ENCODE results near the gene LCN10. TPM values are rescaled to one million over a fixed set of nuclear protein-coding genes. Genes with fewer than 3 reads are reported as not detected.

LCN10 gene
- total and polyA plus RNA-seq, 9 of the 15 experiments (the other 6 are each of a cell fraction or from before 2014, with no cell fraction given) = 0.10 to 0.21 (median 0.14) TPM; not detected in 6

DNA sequence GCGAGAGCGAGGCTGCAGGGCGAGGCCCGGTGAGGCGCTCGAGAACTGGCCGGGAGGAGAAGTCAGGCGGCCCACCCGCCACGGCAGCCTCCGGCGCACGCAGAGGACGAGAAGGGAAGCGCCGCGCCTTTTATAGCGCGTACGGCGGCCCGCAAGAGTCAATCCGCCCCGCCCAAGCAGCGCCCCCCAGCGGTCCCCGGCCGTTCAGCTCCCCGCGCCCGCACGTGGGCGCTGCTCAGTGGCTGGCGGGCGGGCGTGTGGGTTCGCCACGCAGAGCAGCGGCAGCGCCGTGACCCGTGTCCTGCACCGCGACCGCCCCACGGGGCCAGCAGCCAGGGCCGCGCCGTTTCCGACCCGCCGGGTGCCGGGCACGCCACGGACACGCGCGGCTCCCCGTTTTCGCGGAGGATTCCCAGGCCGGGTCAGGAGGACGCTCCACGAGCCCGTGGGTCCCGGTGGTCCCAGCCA lies 14.6 kb downstream of the LCN10 start (continued):
- TF ChIP-seq, protein P1, sequence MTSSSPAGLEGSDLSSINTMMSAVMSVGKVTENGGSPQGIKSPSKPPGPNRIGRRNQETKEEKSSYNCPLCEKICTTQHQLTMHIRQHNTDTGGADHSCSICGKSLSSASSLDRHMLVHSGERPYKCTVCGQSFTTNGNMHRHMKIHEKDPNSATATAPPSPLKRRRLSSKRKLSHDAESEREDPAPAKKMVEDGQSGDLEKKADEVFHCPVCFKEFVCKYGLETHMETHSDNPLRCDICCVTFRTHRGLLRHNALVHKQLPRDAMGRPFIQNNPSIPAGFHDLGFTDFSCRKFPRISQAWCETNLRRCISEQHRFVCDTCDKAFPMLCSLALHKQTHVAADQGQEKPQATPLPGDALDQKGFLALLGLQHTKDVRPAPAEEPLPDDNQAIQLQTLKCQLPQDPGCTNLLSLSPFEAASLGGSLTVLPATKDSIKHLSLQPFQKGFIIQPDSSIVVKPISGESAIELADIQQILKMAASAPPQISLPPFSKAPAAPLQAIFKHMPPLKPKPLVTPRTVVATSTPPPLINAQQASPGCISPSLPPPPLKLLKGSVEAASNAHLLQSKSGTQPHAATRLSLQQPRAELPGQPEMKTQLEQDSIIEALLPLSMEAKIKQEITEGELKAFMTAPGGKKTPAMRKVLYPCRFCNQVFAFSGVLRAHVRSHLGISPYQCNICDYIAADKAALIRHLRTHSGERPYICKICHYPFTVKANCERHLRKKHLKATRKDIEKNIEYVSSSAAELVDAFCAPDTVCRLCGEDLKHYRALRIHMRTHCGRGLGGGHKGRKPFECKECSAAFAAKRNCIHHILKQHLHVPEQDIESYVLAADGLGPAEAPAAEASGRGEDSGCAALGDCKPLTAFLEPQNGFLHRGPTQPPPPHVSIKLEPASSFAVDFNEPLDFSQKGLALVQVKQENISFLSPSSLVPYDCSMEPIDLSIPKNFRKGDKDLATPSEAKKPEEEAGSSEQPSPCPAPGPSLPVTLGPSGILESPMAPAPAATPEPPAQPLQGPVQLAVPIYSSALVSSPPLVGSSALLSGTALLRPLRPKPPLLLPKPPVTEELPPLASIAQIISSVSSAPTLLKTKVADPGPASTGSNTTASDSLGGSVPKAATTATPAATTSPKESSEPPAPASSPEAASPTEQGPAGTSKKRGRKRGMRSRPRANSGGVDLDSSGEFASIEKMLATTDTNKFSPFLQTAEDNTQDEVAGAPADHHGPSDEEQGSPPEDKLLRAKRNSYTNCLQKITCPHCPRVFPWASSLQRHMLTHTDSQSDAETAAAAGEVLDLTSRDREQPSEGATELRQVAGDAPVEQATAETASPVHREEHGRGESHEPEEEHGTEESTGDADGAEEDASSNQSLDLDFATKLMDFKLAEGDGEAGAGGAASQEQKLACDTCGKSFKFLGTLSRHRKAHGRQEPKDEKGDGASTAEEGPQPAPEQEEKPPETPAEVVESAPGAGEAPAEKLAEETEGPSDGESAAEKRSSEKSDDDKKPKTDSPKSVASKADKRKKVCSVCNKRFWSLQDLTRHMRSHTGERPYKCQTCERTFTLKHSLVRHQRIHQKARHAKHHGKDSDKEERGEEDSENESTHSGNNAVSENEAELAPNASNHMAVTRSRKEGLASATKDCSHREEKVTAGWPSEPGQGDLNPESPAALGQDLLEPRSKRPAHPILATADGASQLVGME (CRISPR knock-in tag; IDR thresholded peaks at IDR 0.05) = peak; percentile 68; the same call in 1 of the 2 replicates
- TF ChIP-seq TEAD1 (CRISPR knock-in tag; IDR thresholded peaks at IDR 0.05) = peak; percentile 50 to 73; a peak in 2 of 4 replicates
- TF ChIP-seq NR2C2 (CRISPR knock-in tag; IDR thresholded peaks at IDR 0.05) = peak; percentile 79
- TF ChIP-seq NR2C2 (tag; IDR thresholded peaks at IDR 0.05) = peak; percentile 53
- TF ChIP-seq KLF6 (CRISPR knock-in tag; IDR thresholded peaks at IDR 0.05; ENCODE audit: borderline replicate concordance) = peak; percentile 96
- TF ChIP-seq ZNF212 (CRISPR knock-in tag; IDR thresholded peaks at IDR 0.05) = 0 out of 2 replicates have a peak, but pooled peaks have one; percentile 9
- TF ChIP-seq ZNF165 (CRISPR knock-in tag; IDR thresholded peaks at IDR 0.05; ENCODE audit: borderline replicate concordance) = no peak
- no peak for TF ChIP-seq NUFIP1 (IDR thresholded peaks at IDR 0.05; ENCODE audit: partially characterized antibody)
- TF ChIP-seq ZFX (CRISPR knock-in tag; IDR thresholded peaks at IDR 0.05) = peak; percentile 90
- peak; percentile 84 for TF ChIP-seq PCBP1 (IDR thresholded peaks at IDR 0.05; ENCODE audit: low read depth, low read length, poor library complexity, severe bottlenecking)
- TF ChIP-seq, protein P2, sequence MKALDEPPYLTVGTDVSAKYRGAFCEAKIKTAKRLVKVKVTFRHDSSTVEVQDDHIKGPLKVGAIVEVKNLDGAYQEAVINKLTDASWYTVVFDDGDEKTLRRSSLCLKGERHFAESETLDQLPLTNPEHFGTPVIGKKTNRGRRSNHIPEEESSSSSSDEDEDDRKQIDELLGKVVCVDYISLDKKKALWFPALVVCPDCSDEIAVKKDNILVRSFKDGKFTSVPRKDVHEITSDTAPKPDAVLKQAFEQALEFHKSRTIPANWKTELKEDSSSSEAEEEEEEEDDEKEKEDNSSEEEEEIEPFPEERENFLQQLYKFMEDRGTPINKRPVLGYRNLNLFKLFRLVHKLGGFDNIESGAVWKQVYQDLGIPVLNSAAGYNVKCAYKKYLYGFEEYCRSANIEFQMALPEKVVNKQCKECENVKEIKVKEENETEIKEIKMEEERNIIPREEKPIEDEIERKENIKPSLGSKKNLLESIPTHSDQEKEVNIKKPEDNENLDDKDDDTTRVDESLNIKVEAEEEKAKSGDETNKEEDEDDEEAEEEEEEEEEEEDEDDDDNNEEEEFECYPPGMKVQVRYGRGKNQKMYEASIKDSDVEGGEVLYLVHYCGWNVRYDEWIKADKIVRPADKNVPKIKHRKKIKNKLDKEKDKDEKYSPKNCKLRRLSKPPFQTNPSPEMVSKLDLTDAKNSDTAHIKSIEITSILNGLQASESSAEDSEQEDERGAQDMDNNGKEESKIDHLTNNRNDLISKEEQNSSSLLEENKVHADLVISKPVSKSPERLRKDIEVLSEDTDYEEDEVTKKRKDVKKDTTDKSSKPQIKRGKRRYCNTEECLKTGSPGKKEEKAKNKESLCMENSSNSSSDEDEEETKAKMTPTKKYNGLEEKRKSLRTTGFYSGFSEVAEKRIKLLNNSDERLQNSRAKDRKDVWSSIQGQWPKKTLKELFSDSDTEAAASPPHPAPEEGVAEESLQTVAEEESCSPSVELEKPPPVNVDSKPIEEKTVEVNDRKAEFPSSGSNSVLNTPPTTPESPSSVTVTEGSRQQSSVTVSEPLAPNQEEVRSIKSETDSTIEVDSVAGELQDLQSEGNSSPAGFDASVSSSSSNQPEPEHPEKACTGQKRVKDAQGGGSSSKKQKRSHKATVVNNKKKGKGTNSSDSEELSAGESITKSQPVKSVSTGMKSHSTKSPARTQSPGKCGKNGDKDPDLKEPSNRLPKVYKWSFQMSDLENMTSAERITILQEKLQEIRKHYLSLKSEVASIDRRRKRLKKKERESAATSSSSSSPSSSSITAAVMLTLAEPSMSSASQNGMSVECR (CRISPR knock-in tag; IDR thresholded peaks at IDR 0.05) = peak; percentile 98
- no peak for TF ChIP-seq CBX8 (IDR thresholded peaks at IDR 0.05; ENCODE audit: borderline replicate concordance, extremely low read depth, low read depth, low read length, poor library complexity, severe bottlenecking)
- TF ChIP-seq OTX1 (CRISPR knock-in tag; IDR thresholded peaks at IDR 0.05) = peak; percentile 50; the same call in 1 of the 2 replicates
- peak; percentile 77; the same call in 1 of the 2 replicates for TF ChIP-seq LCOR (CRISPR knock-in tag; IDR thresholded peaks at IDR 0.05)
- no peak for TF ChIP-seq TCF7L2 (IDR thresholded peaks at IDR 0.05; ENCODE audit: low read depth, low read length)
- TF ChIP-seq, protein P3, sequence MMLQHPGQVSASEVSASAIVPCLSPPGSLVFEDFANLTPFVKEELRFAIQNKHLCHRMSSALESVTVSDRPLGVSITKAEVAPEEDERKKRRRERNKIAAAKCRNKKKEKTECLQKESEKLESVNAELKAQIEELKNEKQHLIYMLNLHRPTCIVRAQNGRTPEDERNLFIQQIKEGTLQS (IDR thresholded peaks at IDR 0.05) = no peak
- TF ChIP-seq, protein P3 (CRISPR knock-in tag; conservative IDR thresholded peaks at IDR 0.05) = peak; percentile 78
